ENCODE data around the gene GRXCR2. TPM values are rescaled to one million over a fixed set of nuclear protein-coding genes. Genes with fewer than 3 reads are reported as not detected.

Gene GRXCR2, protein sequence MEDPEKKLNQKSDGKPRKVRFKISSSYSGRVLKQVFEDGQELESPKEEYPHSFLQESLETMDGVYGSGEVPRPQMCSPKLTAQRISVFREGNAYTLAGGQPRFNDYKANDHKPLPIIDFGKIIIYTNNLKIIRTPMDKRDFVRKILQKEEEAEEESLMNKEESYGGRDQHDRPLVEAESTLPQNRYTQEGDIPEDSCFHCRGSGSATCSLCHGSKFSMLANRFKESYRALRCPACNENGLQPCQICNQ
- not detected in 2 replicates for total RNA-seq

GRCh38 chr5:145872914-145873313 lies at the start of gene GRXCR2:
GRXCR2 (minus strand) TSS chr5:145873014; CDS start chr5:145872968, 46 bp downstream.

DNA sequence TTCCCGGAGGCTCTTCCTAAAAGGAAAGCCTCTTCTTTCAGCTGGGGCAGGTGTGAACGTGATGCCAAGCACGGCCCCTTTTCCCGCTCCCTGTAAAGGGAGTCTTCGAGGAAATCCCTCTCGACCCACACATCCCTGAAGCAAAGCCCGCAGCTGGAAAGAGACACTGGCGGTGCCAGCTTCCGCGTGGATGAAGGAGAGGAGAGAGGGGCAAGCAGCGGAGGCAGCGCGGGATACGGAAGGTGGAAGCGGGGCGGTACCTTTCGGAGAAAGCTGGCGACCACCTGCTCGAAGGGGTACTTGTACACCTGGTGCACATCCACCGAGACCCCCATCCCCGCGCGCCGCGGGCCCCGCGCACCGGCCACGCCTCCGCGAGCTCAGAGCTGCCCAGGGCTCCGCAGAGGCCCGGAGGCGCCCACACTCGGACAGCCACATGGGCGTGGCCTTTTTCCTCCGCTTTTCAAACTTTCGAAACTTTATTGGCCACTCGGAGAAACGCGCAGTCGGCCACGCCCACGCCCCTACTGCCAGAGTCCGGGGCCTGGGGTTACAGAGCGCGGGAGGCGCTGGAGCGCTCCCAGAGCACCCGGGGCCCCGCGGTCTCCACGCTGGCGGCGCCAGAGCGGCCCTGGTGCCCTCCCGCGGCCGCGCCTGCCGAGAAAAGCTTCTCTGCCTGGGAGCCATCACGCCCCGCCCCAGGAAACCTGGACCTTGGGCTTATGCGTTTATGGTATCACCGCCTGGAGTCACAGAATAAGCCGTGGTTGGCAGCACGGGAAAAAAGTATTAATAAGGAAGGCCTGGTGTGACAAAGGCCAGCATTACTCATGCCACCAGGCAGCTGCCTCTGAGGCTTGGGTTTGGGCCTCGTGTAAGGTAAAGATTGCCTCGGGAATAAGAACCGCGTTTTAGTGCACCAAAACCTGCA lies 37.6 kb downstream of the GRXCR2 start, which contains the start of gene PRELID2:
Gene PRELID2 (minus strand): TSS at position 426 of the 931 bp plus-strand sequence. CDS start 91 bp downstream, at position 335.

Other genes starting within 250 kb of the GRXCR2 start
- gene PRELID2, start 37.7 kb downstream of the GRXCR2 start, total RNA-seq: 23.4 and 23.5 TPM in 2 replicates
- 0.77 and 1.2 TPM in 2 replicates for gene SH3RF2, start 63.6 kb upstream of the GRXCR2 start, total RNA-seq
- gene PLAC8L1, start 232.6 kb upstream of the GRXCR2 start, total RNA-seq: not detected in 2 replicates